DOHH2 (cell line): ENCODE measurements around the gene COL13A1.

Source experiments
- H3F3A ChIP-seq: fragments of 200-600 bp; sonication (generic), shearing (Covaris generic); 2 replicates; pipeline ENCODE4 v1.6.0; 2016; ENCODE audit warnings: antibody characterized with exemption, mild to moderate bottlenecking; ENCODE audit not compliant: control insufficient read depth, insufficient read depth
- H3K27ac ChIP-seq: fragments of 200-600 bp; sonication (generic); 2 replicates; pipeline ENCODE4 v1.5.1; 2014; ENCODE audit warnings: low read depth, mild to moderate bottlenecking, low read length, moderate library complexity
- H3K27me3 ChIP-seq: fragments of 200-600 bp; sonication (generic); 2 replicates; pipeline ENCODE4 v1.6.1; 2014; ENCODE audit warnings: mild to moderate bottlenecking, low read length, mixed read lengths; ENCODE audit not compliant: control insufficient read depth
- H3K36me3 ChIP-seq: fragments of 200-600 bp; sonication (generic); 2 replicates; pipeline ENCODE4 v1.6.1; 2014; ENCODE audit warnings: mild to moderate bottlenecking, low read length, moderate library complexity, mixed read lengths; ENCODE audit not compliant: control insufficient read depth
- H3K4me1 ChIP-seq: fragments of 200-600 bp; sonication (generic); 2 replicates; pipeline ENCODE4 v1.6.1; 2014; ENCODE audit warnings: mild to moderate bottlenecking, low read length, mixed read lengths; ENCODE audit not compliant: control insufficient read depth
- H3K4me2 ChIP-seq: fragments of 200-600 bp; sonication (generic); 2 replicates; pipeline ENCODE4 v1.6.0; 2014; ENCODE audit warnings: mild to moderate bottlenecking, low read length, moderate library complexity
- H3K4me3 ChIP-seq: fragments of 200-600 bp; sonication (generic); 2 replicates; pipeline ENCODE4 v1.5.1; 2014; ENCODE audit warnings: mild to moderate bottlenecking, low read length, mixed read lengths
- H3K79me2 ChIP-seq: fragments of 200-600 bp; sonication (generic); 2 replicates; pipeline ENCODE4 v1.6.1; 2014; ENCODE audit warnings: mild to moderate bottlenecking, low read length, mixed read lengths; ENCODE audit not compliant: control insufficient read depth
- H3K9me2 ChIP-seq: fragments of 200-600 bp; sonication (generic); replicated peaks from 2 replicates; pipeline ENCODE4 v1.6.1; 2014; ENCODE audit warnings: mild to moderate bottlenecking, low read length, mixed read lengths; ENCODE audit not compliant: control insufficient read depth
- H3K9me3 ChIP-seq: fragments of 200-600 bp; sonication (generic); 2 replicates; pipeline ENCODE4 v1.6.1; 2014; ENCODE audit warnings: antibody characterized with exemption, low read length, mixed read lengths; ENCODE audit not compliant: control insufficient read depth, insufficient read depth
- H4K20me1 ChIP-seq: fragments of 200-600 bp; sonication (generic); 2 replicates; pipeline ENCODE4 v1.6.0; 2014; ENCODE audit warnings: low read depth, mild to moderate bottlenecking, antibody characterized with exemption, low read length, moderate library complexity; ENCODE audit not compliant: control insufficient read depth, insufficient read depth
- EZH2phosphoT487 ChIP-seq: fragments of 200-600 bp; sonication (generic); IDR thresholded peaks from 2 replicates; pipeline ENCODE4 v1.6.1; 2017; ENCODE audit warnings: borderline replicate concordance, mild to moderate bottlenecking, antibody characterized with exemption, low read length, moderate library complexity, mixed read lengths
- TF ChIP-seq, protein P1 (sequence below): fragments of 200-600 bp; sonication (generic); IDR thresholded peaks from one replicate; pipeline ENCODE4 v1.5.1; 2014; ENCODE audit warnings: antibody characterized with exemption, mild to moderate bottlenecking, low read depth, low read length; ENCODE audit not compliant: poor library complexity, severe bottlenecking

COL13A1 gene

DNA sequence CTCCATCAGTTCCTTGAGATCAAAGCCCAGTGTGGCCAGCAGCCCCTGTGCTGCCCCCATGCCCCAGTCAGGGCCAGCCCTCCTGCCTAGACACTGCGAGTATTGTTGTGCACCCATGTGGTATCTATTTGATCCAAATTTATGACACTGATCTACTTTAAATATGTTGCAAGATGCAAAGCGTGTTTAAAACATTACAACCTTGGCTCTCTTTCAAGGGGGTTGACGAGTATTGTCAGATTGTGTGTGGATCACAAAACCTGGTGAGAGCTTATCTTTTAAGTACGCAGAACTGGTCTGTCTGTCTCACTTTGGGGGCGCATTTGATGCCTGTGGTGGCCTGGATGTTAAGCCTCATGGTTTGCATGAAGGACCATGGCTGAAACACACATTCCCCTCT lies 108.9 kb downstream of the COL13A1 start:
- Histone ChIP-seq H3K4me3 (no peak overlapping the region), H3K27ac (no peak overlapping the region), H3K4me2 (no peak overlapping the region), H3K36me3 (no peaks in the 10 kb centered on the region), H3K4me1 (no peaks in the 10 kb centered on the region), H3K9me3 (no peaks in the 10 kb centered on the region), H3F3A (no peaks in the 10 kb centered on the region), H3K79me2 (no peaks in the 10 kb centered on the region), H3K27me3 (peaks cover 3% of the 10 kb centered on the region; the same call in 1 of the 2 replicates), H4K20me1 (no peaks in the 10 kb centered on the region), H3K9me2 (no peaks in the 10 kb centered on the region)
- no peak for TF ChIP-seq EZH2phosphoT487
- TF ChIP-seq, protein P1, sequence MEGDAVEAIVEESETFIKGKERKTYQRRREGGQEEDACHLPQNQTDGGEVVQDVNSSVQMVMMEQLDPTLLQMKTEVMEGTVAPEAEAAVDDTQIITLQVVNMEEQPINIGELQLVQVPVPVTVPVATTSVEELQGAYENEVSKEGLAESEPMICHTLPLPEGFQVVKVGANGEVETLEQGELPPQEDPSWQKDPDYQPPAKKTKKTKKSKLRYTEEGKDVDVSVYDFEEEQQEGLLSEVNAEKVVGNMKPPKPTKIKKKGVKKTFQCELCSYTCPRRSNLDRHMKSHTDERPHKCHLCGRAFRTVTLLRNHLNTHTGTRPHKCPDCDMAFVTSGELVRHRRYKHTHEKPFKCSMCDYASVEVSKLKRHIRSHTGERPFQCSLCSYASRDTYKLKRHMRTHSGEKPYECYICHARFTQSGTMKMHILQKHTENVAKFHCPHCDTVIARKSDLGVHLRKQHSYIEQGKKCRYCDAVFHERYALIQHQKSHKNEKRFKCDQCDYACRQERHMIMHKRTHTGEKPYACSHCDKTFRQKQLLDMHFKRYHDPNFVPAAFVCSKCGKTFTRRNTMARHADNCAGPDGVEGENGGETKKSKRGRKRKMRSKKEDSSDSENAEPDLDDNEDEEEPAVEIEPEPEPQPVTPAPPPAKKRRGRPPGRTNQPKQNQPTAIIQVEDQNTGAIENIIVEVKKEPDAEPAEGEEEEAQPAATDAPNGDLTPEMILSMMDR, result no peak

GRCh38 chr10:69911613-69912528 lies 110.2 kb downstream of the COL13A1 start:
- Histone ChIP-seq H3F3A (no peaks in the 10 kb centered on the region), H3K79me2 (no peaks in the 10 kb centered on the region), H3K27ac (no peak overlapping the region), H3K9me3 (no peaks in the 10 kb centered on the region), H3K27me3 (peaks cover 3% of the 10 kb centered on the region; the same call in 1 of the 2 replicates), H4K20me1 (no peaks in the 10 kb centered on the region), H3K4me1 (no peaks in the 10 kb centered on the region), H3K9me2 (no peaks in the 10 kb centered on the region), H3K36me3 (no peaks in the 10 kb centered on the region), H3K4me2 (no peak overlapping the region), H3K4me3 (no peak overlapping the region)
- TF ChIP-seq, protein P1, result no peak
- TF ChIP-seq EZH2phosphoT487, result no peak

DNA sequence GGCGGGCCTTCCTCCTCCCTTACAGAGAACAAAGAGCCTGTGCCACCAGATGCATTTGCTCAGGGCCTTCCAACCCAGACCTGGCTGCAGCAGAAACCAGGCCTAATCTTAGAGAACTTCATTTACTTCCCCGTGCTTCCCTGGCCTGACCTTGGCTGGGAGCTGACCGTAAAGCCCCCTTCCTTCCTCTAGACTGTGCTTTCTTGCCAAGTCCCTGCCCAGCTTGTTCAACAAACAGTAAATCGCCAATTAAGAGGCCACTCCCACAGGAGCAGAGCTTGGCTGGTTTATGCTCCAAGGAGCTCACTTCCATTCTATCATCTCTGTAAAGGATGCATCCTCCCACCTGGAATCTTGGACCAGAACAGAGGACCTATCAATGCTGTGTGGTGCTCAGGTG lies 110.9 kb downstream of the COL13A1 start:
- Histone ChIP-seq H3K4me3 (no peak overlapping the region), H3K36me3 (no peaks in the 10 kb centered on the region), H4K20me1 (no peaks in the 10 kb centered on the region), H3K27me3 (peaks cover 3% of the 10 kb centered on the region; the same call in 1 of the 2 replicates), H3K79me2 (no peaks in the 10 kb centered on the region), H3K4me1 (no peaks in the 10 kb centered on the region), H3K27ac (no peak overlapping the region), H3K9me2 (no peaks in the 10 kb centered on the region), H3K4me2 (no peak overlapping the region), H3K9me3 (no peaks in the 10 kb centered on the region), H3F3A (no peaks in the 10 kb centered on the region)
- TF ChIP-seq, protein P1, result no peak
- TF ChIP-seq EZH2phosphoT487, result no peak
